ENCODE data around the gene G3BP2.

GRCh38 chr4:75599647-75600046 is 73.6 kb downstream of the G3BP2 start:
- TF ChIP-seq EZH2 (IDR thresholded peaks at IDR 0.05; ENCODE audit: insufficient read depth, poor library complexity, severe bottlenecking) (no peak), EZH2phosphoT487 (IDR thresholded peaks at IDR 0.05; ENCODE audit: insufficient read depth, low read depth) (no peak)

Measured in GM23248 (cell line).